PC-3 (cell line): Measurements from ENCODE around the gene CD9. TPM values are rescaled to one million over a fixed set of nuclear protein-coding genes. Genes with fewer than 3 reads are reported as not detected.
A peak's percentile ranks its signal among the peaks of the same experiment; 100 is the strongest.

ENCODE experiments used
- ATAC-seq: fragments of 200-7000 bp; cut with Tn5 transposase; 2 replicates; pipeline ENCODE4 v1.9.1; 2020; ENCODE audit warnings: mild to moderate bottlenecking, moderate library complexity
- BruUV-seq: library from RNA; stranded (reverse); fragments of 400-500 nt; replicated peaks from 2 replicates; lab custom pipeline; 2021; lab: Mats Ljungman, UMichigan
- CTCF ChIA-PET: fragments of 300-600 bp; sonication (Branson Sonifier 250); formaldehyde crosslinking; loops from one replicate; lab custom pipeline; 2022; ENCODE audit warnings: antibody characterized with exemption; lab: Charles Lee
- POLR2A ChIA-PET: fragments of 300-600 bp; sonication (Branson Sonifier 250); formaldehyde crosslinking; loops from one replicate; lab custom pipeline; 2022; ENCODE audit warnings: antibody characterized with exemption; ENCODE audit not compliant: unreplicated experiment; lab: Charles Lee
- DNase-seq: peaks from one replicate; pipeline ENCODE4 v3.0.0-alpha.2; 2015
- H2AFZ ChIP-seq: fragments of 300-600 bp; sonication (generic); 2 replicates; pipeline ENCODE4 v1.6.0; 2016; ENCODE audit warnings: antibody characterized with exemption, low read length
- H3F3A ChIP-seq: fragments of 300-600 bp; sonication (generic); one replicate; pipeline ENCODE4 v1.6.0; 2017; ENCODE audit warnings: antibody characterized with exemption, low read length, control low read depth, mild to moderate bottlenecking; ENCODE audit not compliant: unreplicated experiment
- H3K27ac ChIP-seq: fragments of 300-600 bp; sonication (generic); 2 replicates; pipeline ENCODE4 v1.5.1; 2016; ENCODE audit warnings: mild to moderate bottlenecking, low read length
- H3K27me3 ChIP-seq: fragments of 300-600 bp; sonication (generic); 2 replicates; pipeline ENCODE4 v1.6.1; 2016; ENCODE audit warnings: low read length, mixed read lengths
- H3K36me3 ChIP-seq: fragments of 300-600 bp; sonication (generic); 2 replicates; pipeline ENCODE4 v1.6.1; 2016; ENCODE audit warnings: low read depth, mixed run types, low read length, mixed read lengths
- H3K4me1 ChIP-seq: fragments of 300-600 bp; sonication (generic); 2 replicates; pipeline ENCODE4 v1.5.1; 2016; ENCODE audit warnings: low read length; ENCODE audit not compliant: insufficient read depth
- H3K4me2 ChIP-seq: fragments of 300-600 bp; sonication (generic); 2 replicates; pipeline ENCODE4 v1.6.0; 2016; ENCODE audit warnings: low read length
- H3K4me3 ChIP-seq: fragments of 300-600 bp; sonication (generic); 2 replicates; pipeline ENCODE4 v1.5.1; 2016; ENCODE audit warnings: mild to moderate bottlenecking, low read length, mixed read lengths
- H3K79me2 ChIP-seq: fragments of 300-600 bp; sonication (generic); 2 replicates; pipeline ENCODE4 v1.6.1; 2017; ENCODE audit warnings: low read length, mixed read lengths
- H3K9ac ChIP-seq: fragments of 300-600 bp; sonication (generic); 2 replicates; pipeline ENCODE4 v1.6.0; 2016; ENCODE audit warnings: mild to moderate bottlenecking, low read length
- H3K9me2 ChIP-seq: fragments of 300-600 bp; sonication (generic); replicated peaks from 2 replicates; pipeline ENCODE4 v1.6.1; 2016; ENCODE audit warnings: mixed run types, low read length, mixed read lengths
- H3K9me3 ChIP-seq: fragments of 300-600 bp; sonication (generic); 2 replicates; pipeline ENCODE4 v1.6.1; 2016; ENCODE audit warnings: low read length, mixed read lengths
- H4K20me1 ChIP-seq: fragments of 300-600 bp; sonication (generic); 2 replicates; pipeline ENCODE4 v1.6.1; 2016; ENCODE audit warnings: low read length, mixed read lengths
- CTCF ChIP-seq: fragments of 300-600 bp; sonication (generic); conservative IDR thresholded peaks from 2 replicates; pipeline ENCODE4 v1.5.1; 2017; ENCODE audit warnings: antibody characterized with exemption, low read depth, mild to moderate bottlenecking, low read length
- EZH2 ChIP-seq: fragments of 300-600 bp; sonication (generic); IDR thresholded peaks from one replicate; pipeline ENCODE4 v1.6.1; 2017; ENCODE audit warnings: antibody characterized with exemption, mild to moderate bottlenecking, low read length; ENCODE audit not compliant: unreplicated experiment
- EZH2phosphoT487 ChIP-seq: fragments of 300-600 bp; sonication (generic); IDR thresholded peaks from 2 replicates; pipeline ENCODE4 v1.6.1; 2018; ENCODE audit warnings: mild to moderate bottlenecking, antibody characterized with exemption, low read length, borderline replicate concordance
- intact Hi-C: fragments of 100-400 bp; cut with micrococcal nuclease; formaldehyde crosslinking; loops from 2 replicates; pipeline ENCODE4 v1.9.0; 2023
- total RNA-seq: library from RNA; depleted of rRNA; stranded (reverse); fragments of >200 nt; gene quantifications from 2 replicates; pipeline ENCODE4 v1.2.3, GENCODE V29; 2014

CD9 gene
- total RNA-seq, 1 experiment from 2014 or later, result 174 TPM

- Histone ChIP-seq H3K9me2 (no peaks in the 10 kb centered on the region), H3K27ac (peak overlapping the region; percentile 55), H3K36me3 (peaks cover 39% of the 10 kb centered on the region)
Observed at GRCh38 chr12:6235499-6235898, 35.3 kb downstream of the CD9 start.

GRCh38 chr12:6235906-6236640, 35.9 kb downstream of the CD9 start:
- Histone ChIP-seq H3F3A (no peaks in the 10 kb centered on the region), H3K27me3 (no peaks in the 10 kb centered on the region), H3K4me3 (no peak overlapping the region), H3K9ac (0 out of 2 replicates have a peak overlapping the region, but pooled peaks have one; percentile 25), H3K9me3 (no peaks in the 10 kb centered on the region), H3K9me2 (no peaks in the 10 kb centered on the region), H3K36me3 (peaks cover 39% of the 10 kb centered on the region), H4K20me1 (no peaks in the 10 kb centered on the region), H3K4me1 (peaks cover 30% of the 10 kb centered on the region), H3K27ac (peak overlapping the region; percentile 55), H3K79me2 (peaks cover 18% of the 10 kb centered on the region), H2AFZ (no peak overlapping the region), H3K4me2 (no peak overlapping the region)
- DNase-seq (no peak), ATAC-seq (no peak)
- BruUV-seq, result no TSS peak
- ChIA-PET POLR2A (interaction anchor here (0.6 kb wide), 1 partner anchor 37 kb away, joined by 13 read pairs; no protein-coding TSS in a partner anchor), CTCF (no interaction called here)
- TF ChIP-seq EZH2phosphoT487 (no peak), EZH2 (no peak), CTCF (no peak)
- intact Hi-C loops, result no loop called here

More at GRCh38 chr12:6235499-6235898, 35.3 kb downstream of the CD9 start:
- DNase-seq, result peak; percentile 74
- peaks cover 23% of the 10 kb centered on the region for H3K79me2 ChIP-seq
- intact Hi-C loops, result no loop called here
- peak; percentile 73 for ATAC-seq
- POLR2A ChIA-PET, result interaction anchor here (0.6 kb wide), 1 partner anchor 37 kb away, joined by 13 read pairs; no protein-coding TSS in a partner anchor
- H4K20me1 ChIP-seq, result no peaks in the 10 kb centered on the region
- peak overlapping the region; percentile 4; the same call in 1 of the 2 replicates for H3K4me2 ChIP-seq
- CTCF ChIA-PET, result no interaction called here
- H3K9me3 ChIP-seq, result no peaks in the 10 kb centered on the region
- no peak overlapping the region for H2AFZ ChIP-seq
- BruUV-seq, result no TSS peak
- H3K4me3 ChIP-seq, result no peak overlapping the region
- H3K27me3 ChIP-seq, result no peaks in the 10 kb centered on the region
- peaks cover 36% of the 10 kb centered on the region for H3K4me1 ChIP-seq
- TF ChIP-seq EZH2phosphoT487 (no peak), EZH2 (no peak), CTCF (no peak)
- H3K9ac ChIP-seq, result no peak overlapping the region
- H3F3A ChIP-seq, result no peaks in the 10 kb centered on the region

GRCh38 chr12:6236641-6236940, 36.4 kb downstream of the CD9 start:
- TF ChIP-seq EZH2phosphoT487 (no peak), EZH2 (no peak), CTCF (no peak)
- ChIA-PET POLR2A (no interaction called here), CTCF (no interaction called here)
- Histone ChIP-seq H3K79me2 (peaks cover 12% of the 10 kb centered on the region), H3K9me3 (no peaks in the 10 kb centered on the region), H3K36me3 (peaks cover 39% of the 10 kb centered on the region), H3K27ac (no peak overlapping the region), H3K4me2 (no peak overlapping the region), H3F3A (no peaks in the 10 kb centered on the region), H2AFZ (no peak overlapping the region), H3K4me3 (no peak overlapping the region), H3K9me2 (no peaks in the 10 kb centered on the region), H3K4me1 (peaks cover 25% of the 10 kb centered on the region), H4K20me1 (no peaks in the 10 kb centered on the region), H3K27me3 (no peaks in the 10 kb centered on the region), H3K9ac (no peak overlapping the region)
- ATAC-seq, result no peak
- intact Hi-C loops, result no loop called here
- no peak for DNase-seq
- BruUV-seq, result no TSS peak
